ENCODE results near the gene KCNMA1.

Gene KCNMA1

DNA sequence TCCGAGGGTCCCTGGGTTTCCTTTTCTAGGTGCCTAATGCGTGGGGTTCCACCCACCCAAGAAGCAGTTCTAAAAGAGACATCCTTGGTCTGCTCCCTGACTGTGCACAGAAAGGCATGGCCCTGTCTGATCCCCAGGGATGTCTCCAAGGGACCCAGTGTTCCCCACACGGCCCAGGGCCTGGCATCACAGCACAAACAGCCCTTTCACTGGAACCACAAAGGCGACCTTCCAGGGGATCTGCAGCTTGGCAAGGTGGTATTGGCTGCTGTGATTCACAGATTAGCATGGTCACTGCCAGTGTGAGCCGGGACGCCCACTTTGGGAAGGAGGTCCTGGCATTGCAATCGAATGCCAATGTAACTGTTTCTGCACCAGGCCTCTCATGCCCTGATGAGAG, 6.4 kb downstream of the KCNMA1 start:
- DNase-seq, result no peak

DNA sequence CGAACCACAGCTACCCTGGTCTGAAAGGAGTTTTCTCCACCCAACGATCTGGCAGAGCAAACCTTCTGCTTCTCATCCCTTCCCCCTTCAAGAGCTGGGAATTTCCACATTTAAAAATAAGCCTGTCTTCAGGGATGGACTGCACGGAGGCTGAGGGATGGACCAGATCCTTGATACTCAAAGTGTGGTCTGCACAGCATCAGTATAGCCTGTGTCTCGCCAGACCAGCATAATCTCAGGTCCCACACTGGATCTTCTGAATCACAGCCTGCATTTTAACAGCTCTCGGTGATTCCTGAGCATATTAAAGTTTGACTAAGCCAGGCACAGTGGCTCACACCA, 7.1 kb downstream of the KCNMA1 start:
- no peak for DNase-seq

DNA sequence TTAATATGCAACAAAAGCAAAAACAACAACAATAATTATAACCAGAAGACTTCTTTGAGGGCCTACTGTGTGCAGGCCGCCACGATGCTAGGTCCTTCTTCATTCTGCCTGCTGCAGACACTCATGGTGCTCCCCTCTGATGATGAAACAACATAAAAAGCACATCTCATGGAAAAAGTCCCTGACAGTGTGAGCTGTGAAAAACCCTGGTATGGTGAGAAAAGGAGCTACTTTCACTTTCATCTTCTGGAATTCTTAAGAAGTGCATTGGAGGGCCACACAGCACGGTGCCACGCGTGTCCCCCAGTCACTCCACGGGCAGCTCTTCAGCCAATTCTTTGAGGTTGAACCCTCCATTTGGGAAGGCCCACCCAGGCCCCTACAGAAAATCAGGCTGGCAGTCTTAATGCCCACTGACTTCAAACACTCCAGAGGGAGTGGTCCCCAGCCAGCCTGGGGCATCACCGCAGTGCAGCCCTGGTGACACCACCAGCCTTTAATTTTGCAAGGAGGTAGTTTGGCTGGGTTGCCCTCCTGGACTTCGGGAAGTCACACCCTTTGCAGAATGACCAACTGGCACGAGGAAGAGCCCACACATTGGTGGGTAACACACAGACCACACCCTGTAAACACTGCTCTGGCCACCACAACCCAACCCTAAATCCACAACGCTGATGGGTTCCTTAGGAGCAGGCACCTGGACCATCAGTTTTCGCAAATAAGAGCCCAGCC, 7.7 kb downstream of the KCNMA1 start:
- no peak for DNase-seq

DNA sequence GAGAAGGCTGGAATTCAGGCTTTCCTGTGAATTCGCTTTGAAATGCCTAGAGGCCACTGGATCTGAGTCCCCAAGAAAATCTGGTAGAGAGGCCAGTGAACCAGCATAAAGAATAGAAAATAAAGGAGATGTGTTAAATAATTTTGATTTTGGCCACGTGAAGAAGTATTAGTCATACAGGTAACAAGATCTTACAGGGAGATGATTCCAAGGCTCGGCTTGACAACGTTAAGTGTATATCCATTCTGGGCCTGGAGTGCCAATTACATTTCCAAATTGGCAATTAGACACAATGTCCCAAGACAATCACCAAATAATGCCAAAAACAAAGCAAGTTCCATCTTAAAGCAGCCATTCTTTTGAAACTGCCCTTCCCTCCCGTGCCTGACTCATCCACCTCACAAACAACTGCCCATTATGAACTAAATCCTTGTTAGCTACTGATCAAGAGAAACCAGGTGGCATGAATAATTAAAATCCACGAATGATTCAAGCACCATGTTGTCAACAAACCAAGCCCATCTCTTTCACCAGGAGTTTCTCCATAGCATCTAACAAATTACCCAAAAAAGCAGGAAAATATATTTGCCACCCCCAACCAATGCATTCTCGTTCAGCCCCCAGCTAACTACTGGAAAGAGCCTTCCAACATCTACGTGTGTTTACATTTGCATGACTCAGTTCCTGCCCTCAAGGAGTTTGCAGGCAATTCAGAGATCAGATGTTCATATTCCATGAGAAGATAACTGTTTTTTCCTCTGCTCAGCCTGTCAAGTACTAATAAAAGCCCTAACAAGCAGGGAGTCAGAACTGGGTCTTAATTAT, 8.5 kb downstream of the KCNMA1 start:
- no peak for DNase-seq

DNA sequence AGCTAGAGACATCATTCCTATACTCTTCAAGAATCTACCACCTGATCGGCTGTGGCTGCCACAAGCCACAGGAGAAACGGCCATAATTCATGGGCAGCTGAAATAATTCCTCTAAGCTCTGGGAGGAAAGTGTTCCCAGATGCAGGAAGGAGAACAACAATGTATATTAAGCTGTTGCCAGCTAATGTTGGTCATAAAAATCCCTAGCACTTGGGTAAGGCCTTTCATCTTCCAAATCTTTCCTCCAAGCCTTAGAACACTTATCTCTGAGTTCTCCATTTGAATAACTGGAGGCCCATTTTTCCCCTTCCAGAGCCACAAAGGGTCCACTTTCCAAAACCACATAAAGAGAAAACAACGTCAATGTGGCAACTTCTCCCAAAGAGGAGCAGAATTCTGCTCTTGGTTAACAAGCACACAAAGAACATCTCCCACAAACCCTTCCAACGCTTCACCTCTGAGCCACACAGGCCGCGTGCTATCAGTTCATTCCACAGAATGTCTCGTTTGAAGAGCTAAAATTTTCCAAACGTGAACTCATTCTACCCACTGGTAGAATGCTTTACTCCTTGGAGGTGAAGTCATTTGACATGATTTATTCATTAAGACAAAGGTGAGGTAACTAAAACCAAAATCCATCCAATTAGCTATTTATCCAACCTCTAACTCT, 11.2 kb downstream of the KCNMA1 start:
- no peak for DNase-seq

DNA sequence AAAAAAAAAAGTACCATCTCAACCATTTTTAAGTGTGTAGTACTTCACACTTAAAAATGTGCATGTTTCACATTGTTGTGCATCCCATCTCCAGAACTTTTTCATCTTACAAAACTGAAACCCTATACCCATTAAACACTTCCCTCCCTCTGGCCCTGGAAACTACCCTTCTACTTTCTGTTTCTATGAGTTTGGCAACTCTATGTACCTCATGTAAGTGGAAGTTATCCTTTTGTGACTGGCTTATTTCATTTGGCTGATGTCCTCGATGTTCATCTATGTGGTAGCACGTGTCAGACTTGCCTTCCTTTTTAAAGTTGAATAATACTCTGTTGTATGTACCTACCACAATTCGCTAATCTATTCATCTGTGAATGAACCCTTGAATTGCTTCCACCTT, 12.2 kb downstream of the KCNMA1 start:
- DNase-seq, result no peak

DNA sequence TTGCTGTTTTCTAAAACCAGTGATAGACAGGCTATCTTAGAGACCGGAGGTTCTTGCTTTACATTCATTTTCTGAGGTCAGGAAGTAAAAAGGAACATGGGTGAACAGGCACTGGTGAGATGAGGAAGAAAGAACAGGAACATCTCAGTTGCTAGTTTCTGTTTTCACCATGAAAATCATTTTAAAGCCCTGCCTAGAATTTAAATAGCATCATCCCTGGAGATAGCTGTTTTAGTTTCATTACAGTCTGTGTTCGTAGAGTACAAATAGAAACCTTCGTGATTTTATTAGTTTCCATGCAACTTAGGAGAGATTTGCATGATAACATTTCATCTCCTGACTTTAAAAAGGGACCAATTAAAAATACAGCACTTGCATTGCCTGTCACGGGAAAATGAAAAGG, 14.7 kb downstream of the KCNMA1 start:
- DNase-seq, result no peak

DNA sequence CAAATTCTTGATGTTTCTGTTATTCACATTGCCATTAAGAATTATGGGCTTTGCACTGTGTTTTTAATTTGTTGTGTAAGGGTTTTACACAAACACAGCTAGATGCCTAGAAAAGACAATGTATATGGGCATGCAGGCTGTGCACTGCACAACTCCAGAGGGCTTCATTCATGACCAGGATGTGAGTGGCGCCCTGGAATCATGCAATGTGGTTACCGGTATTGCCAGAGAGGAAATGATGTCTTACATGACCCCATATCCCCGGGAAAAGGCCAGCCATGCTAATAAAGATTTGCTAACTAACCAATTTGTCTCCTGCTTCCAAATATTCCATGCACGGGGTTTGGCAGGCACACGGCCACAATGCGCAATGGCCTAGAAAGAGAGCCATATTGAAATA, 16.9 kb downstream of the KCNMA1 start:
- DNase-seq, result no peak

DNA sequence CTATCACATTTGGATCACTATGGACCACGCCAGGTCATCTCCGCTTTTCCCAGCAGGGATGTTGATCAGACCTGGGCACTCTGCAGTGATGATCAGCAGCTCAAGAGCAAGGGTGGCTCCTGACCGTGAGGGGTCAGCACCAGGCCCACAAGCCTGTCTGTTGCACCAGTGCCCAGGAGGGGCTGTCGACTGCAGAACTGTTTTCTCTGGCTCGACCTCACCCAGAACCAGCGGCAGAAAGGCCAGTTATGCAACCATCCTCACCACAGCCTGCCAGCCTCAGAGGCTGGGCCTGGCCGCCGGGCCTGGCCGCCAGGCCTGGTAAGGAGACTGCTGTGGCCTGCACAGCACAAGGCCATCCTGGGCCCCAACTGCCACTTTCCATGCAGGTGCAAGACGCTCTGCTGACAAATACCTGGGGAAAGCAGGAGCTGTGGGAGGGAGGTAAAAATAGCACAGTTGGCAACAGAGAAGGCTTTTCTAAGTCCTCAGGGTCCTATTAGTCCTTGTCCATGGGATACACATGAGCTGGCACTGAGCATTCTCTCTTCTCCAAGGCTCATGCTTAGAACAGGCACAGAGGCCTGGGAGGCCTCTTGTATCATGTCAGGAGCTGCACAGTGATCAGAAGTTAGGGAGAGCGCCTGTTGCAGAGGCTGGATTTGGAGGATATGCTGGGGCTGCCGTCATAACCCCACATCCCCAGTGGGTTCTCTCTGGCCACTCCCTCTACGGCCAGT, 17.5 kb downstream of the KCNMA1 start:
- no peak for DNase-seq

DNA sequence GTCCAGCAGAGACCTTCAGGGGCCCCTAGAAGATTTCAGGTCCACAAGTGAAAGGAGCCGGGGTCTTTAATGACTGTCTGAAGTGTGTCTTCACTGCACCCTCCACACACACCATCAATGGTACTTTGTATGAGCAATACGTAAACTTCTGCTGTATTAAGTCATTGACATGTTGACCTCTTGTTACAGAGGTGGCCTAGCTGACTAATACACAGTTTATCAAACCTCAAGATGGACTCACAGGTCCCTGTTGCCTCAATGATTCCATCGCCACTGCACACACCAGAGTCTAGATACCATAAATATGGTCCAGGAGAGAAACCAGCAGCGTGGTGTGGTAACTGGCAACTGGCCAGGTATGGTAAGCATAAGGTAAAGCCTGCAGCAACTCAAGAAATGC, 19.5 kb downstream of the KCNMA1 start:
- DNase-seq, result no peak

DNA sequence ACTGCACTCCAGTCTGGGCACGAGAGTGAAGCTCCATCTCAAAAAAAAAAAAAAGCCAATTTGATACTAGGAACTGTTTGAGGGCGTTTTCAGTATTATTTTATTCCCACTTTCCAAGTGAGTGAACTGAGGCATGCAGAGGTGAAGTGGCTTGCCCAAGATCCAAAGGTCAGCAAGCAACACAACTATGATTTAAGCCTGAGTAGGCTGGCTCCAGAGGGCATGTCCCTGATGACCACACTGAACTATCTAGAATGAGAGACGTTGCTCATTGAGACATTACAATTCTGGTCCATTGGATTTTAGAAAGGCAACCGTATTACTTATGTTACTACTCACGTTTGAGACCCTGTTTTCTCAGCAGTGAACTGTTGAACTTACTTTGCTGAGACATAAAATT, 20.8 kb downstream of the KCNMA1 start:
- DNase-seq, result no peak

DNA sequence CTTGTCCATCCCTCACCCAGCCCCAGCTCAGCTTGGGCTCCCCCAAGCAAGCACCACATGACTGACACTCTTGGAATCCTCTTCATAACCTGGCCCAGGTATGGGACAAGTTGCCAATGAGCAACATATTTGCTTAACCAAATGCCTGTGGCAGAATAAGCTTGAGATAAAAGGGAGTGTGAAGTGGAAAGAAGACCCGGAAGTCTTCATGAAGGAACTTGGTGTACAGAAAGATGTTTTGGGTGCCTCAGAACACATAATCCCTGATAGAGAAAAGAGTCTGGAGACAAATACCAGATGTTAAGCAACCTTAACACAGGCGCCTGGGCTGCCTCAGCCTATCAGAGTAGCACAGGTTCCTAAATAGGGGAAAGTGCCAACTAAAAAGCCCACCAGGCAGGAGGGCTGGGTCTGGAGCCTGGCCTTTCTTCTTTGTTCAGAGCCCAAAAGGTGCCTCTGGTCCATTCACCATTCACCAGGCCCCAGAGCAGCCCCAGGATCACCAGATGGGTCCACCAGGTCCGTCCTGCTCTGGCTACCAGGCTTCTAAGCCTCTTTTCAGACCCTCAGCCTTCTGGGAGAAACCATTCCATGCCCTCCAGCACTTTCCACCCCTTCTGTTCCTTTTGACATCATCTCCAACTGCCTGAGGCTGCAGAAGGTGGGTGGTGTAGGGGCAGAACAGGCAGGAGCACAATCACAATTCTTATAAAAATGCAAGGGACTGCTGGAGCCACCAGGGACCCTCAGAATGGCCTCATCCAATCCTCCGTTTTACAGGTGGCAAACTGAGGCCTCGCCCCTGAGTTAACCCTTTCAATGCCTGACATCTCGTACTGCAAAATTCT, 22.6 kb downstream of the KCNMA1 start:
- DNase-seq, result no peak

DNA sequence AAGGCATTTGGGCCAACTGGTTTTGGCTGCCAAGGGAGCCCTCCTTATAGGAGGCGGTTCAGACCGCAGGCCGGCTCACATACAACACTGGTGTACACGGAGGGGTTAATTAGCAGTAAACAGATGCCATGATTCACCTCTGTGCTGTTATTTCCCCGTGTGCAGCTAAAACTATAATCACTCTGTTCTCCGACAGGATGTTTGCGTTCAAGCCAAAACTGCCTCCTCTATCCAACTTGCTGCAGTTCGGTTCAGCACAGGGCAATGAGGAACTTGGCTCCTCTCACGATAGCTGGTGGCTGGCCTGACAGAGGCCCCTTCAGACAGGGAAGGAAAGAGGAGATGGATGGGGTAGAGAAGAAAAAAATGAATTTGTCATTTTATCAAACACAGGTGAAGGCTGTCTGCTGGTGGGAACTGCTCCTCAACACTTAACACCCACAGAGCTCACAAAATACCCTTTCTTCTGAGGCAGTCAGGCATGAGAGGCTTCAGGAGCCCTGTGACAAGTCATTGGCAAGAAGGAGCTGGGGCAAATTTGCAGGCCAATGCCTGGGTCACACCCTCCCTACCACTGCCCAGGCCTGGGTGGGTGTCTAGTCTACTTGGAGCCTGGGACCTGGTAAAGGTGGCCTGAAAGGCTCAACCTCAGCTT, 24.0 kb downstream of the KCNMA1 start:
- no peak for DNase-seq

DNA sequence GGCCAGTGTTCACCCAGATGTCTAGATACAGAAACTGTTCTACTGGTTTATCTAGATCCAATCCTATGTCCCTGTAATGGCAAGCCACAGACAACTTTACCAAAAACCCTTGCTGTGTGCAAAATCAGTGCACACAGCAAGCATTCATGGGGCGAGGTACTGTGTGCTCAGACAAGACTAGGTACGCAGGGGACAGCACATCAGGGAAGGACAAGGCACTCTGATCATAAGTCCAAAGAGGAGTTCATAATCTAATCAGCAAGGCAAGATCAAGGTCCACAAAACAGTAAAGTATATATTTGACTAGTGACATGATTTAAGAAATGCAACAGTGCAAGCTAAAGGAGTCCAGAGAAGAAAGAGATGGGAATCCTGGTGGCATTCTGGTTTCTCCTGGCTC, 25.9 kb downstream of the KCNMA1 start:
- no peak for DNase-seq

DNA sequence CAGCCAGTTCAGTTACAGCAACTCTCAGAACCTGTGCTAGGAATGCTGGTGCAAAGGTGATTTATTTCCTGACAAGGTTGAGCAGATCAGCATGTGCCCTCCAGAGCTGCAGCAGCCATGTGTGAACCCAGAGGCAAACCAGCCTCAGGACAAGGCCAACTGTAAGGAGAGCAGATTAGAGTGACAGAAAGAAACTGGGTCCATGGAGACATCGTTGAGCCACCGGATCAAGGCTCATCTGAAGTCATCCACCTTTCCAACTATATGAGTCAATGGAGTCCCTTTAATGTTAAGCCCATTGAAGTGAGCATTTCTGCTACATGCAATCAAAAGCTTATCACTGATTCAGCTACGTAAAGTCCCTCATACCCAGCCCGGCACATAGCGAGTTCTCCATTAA, 26.4 kb downstream of the KCNMA1 start:
- DNase-seq, result no peak

DNA sequence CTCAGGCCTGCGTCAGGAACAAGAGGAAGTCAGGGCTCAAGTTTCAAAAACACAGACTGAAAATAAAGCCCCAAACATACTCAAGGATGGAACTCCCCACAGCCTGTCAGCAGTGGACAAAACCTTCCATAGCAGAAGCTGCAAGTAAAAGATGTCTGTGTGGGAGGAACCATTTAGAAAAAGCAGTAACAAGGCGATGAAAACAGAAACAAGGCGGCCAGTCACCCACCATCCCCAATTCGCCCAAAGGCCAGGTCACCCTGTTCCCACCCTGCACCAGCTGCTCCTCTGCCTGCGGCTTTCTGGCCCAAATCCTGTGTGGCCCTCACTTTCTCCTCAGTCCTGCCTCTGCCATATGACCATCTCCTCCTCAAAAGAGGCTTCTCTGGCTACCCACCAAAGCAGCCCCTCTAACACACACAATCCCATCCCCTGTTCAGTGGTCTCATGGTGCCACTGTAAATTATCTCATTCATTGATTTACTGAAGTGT, 27.8 kb downstream of the KCNMA1 start:
- DNase-seq, result no peak

DNA sequence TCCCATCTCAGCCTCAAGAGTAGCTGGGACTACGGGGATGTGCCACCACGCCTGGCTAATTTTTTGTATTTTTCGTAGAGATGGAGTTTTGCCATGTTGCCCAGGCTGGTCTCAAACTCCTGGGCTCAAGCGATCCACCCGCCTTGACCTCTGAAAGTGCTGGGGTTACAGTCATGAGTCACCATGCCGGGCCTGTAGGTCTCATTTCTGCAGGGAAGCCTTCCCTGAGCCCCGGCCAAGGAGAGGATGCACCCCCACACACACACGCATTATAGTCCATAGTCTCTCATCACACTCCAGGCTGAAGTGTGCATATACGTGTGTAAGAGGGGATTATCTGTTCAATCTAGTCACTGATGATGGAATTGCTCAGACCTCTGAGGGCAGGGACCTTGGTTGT, 29.3 kb downstream of the KCNMA1 start:
- DNase-seq, result no peak

DNA sequence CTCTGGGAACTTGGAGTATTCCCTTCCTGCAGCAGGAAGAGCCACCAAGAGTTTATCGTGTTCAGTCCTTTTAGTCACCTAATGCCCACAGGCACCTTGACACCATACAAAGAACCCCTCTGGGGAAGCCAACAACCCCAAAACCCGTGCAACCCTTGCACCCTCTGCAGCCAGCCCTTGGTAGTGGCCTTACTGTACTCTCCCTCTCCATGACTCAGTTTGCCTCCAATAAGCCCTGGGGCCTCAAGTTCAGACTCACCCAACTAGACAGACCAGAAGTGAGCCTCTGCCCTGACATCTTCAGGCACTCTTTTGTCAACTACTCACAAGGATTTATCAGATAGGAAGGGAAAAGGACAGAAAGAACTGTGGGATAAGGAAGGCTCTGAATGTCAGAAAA, 30.9 kb downstream of the KCNMA1 start:
- no peak for DNase-seq

DNA sequence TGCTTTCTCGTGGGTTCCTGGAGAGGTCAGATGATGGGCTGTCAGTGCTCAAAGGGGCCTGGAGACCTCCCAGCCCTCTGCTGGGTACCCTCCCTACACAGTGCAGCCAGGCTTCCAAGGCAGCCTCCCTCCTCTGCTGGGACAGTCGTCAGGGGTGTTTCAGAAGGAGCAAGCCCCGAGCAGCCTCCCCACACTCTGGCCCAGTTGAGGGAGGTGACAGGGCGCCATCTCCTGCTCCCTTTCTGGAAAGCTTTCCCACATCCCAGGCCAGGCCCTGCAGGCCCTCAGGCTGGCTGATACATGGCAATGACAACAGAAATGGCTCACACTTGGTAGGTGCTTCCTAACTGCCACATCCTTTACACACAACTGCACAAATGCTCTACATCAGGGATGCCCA, 32.1 kb downstream of the KCNMA1 start:
- DNase-seq, result no peak

DNA sequence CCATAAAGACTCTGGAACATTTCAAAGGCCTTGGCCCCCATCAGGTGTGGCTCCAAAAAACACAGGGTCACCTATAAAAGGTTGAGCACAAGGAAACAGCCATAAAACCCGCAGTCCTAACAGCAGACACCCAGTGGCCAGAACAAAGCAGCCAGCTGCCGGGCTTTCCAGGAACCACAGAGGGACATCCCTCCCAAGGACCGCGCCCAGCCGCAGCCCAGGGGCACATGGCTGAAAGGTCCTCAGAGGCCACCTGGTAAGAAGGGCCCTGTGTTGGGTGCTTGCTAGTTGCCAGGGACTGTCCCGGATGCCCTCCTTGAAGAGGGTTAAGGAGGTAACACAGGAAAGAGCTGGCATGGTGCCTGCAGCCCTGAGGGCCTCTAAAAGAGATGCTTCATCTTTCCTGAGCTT, 32.7 kb downstream of the KCNMA1 start:
- no peak for DNase-seq

DNA sequence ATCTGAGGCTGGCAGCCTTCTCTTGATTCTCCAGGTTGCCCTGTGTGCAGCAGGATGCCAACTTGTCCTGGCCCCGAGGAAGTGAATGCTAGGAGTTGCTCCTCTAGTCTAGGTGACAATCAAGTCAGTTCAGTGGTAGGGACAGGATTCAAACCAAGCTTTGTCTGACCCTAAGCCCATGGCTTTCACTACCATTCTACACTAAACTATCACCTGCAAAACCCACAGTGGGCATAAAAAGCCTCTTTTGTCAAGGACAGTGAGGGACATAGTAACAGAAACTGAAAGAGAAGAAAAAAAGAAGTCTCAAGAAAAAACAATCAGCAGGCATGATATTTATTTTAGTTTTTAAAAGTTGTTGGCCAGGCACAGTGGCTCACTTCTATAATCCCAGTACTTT, 33.5 kb downstream of the KCNMA1 start:
- no peak for DNase-seq

DNA sequence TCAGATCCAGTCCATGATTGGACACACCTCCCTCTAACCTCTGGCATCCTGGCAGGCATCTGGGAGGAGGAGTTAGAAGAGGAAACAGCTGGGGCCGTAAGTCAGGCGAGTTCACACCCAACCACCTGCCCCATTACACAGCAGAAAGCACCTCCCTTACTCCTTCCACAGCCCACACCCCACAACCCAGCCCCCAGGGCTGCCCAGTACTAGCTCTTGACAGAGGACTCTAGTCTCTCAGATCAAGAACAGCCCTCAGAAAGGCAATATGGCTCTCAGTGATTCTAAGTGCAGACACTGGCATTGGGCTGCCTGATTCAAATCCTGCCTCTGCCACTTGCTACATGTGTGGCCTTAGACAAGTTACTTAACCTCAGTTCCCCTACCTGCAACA, 34.1 kb downstream of the KCNMA1 start:
- peak; percentile 4 for DNase-seq
